Activated naive CD4-positive, alpha-beta T cell treated with anti-CD3 and anti-CD28 coated beads for 36 hours (primary cell): Measurements from ENCODE around the gene SAMD4A. TPM values are rescaled to one million over a fixed set of nuclear protein-coding genes. Genes with fewer than 3 reads are reported as not detected.

ENCODE experiments used
- CTCF ChIA-PET: fragments of 350-600 bp; sonication (Branson Sonifier 250); formaldehyde crosslinking; loops from one replicate; lab custom pipeline; 2021; ENCODE audit warnings: antibody characterized with exemption; lab: Charles Lee
- DNase-seq: peaks from one replicate; pipeline ENCODE4 v3.0.0-alpha.2; 2020
- H3K27ac Mint-ChIP-seq: one replicate; pipeline ENCODE4 v1.8.0; 2021; ENCODE audit warnings: mild to moderate bottlenecking, mixed read lengths
- H3K27me3 Mint-ChIP-seq: one replicate; pipeline ENCODE4 v1.8.0; 2021; ENCODE audit warnings: low read depth, mixed read lengths
- H3K36me3 Mint-ChIP-seq: one replicate; pipeline ENCODE4 v1.8.0; 2021; ENCODE audit warnings: low read depth, mixed read lengths
- H3K4me1 Mint-ChIP-seq: one replicate; pipeline ENCODE4 v1.8.0; 2021; ENCODE audit warnings: low read depth, mixed read lengths
- H3K4me3 Mint-ChIP-seq: one replicate; pipeline ENCODE4 v1.8.0; 2021; ENCODE audit warnings: mild to moderate bottlenecking, moderate library complexity, mixed read lengths
- H3K9me3 Mint-ChIP-seq: one replicate; pipeline ENCODE4 v1.8.0; 2021; ENCODE audit warnings: mixed read lengths
- intact Hi-C: fragments of 100-400 bp; cut with micrococcal nuclease; formaldehyde crosslinking; loops from one replicate; pipeline ENCODE4 v1.15.1; 2023
- total RNA-seq, 2 experiments: library from RNA; stranded (reverse); gene quantifications; one replicate each; pipeline ENCODE4 v1.2.3, GENCODE V29; 2021

The SAMD4A gene
- total RNA-seq, 2 experiments from 2014 or later, result 4.7 to 4.9 TPM

- no peaks in the 10 kb centered on the region for H3K36me3 Mint-ChIP-seq
- H3K27ac Mint-ChIP-seq, result no peak overlapping the region
- H3K27me3 Mint-ChIP-seq, result no peaks in the 10 kb centered on the region
- H3K9me3 Mint-ChIP-seq, result no peaks in the 10 kb centered on the region
- CTCF ChIA-PET, result no interaction called here
- no peak for DNase-seq
- no peak overlapping the region for H3K4me3 Mint-ChIP-seq
- no peaks in the 10 kb centered on the region for H3K4me1 Mint-ChIP-seq
- intact Hi-C loops, result no loop called here
Measured at GRCh38 chr14:54548491-54548890, 18.4 kb upstream of the SAMD4A start.

- Mint-ChIP-seq H3K27ac (no peak overlapping the region), H3K36me3 (no peaks in the 10 kb centered on the region), H3K9me3 (no peaks in the 10 kb centered on the region), H3K4me1 (no peaks in the 10 kb centered on the region), H3K4me3 (no peak overlapping the region), H3K27me3 (no peaks in the 10 kb centered on the region)
- intact Hi-C loops, result no loop called here
- DNase-seq, result no peak
- CTCF ChIA-PET, result interaction anchor here (0.9 kb wide), 1 partner anchor 14 kb away, joined by 3 read pairs; no protein-coding TSS in a partner anchor
Measured at GRCh38 chr14:54549862-54550261, 17.1 kb upstream of the SAMD4A start.

DNA sequence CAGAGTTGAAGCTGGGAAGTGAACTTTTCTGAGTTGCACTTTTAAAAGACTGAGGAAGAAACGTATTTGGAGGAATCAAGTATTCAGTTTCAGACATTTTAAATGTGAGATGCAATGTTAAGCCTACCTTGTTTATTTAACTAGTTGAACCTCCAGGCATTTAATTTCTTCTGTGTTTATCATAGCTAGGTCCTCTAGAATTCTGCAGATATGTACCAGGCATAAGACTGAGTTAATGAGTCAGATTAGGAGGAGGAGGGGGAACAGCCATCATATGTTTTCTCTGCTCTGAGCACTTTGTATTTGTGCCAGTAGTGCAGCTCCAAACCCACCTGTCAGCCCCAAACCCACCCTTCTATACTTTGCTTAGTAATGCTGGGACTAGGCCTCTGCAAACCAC, 16.4 kb upstream of the SAMD4A start:
- Mint-ChIP-seq H3K36me3 (no peaks in the 10 kb centered on the region), H3K27me3 (no peaks in the 10 kb centered on the region), H3K9me3 (no peaks in the 10 kb centered on the region), H3K4me1 (no peaks in the 10 kb centered on the region), H3K4me3 (no peak overlapping the region), H3K27ac (no peak overlapping the region)
- CTCF ChIA-PET, result interaction anchor here (0.9 to 1.1 kb wide), 2 partner anchors 14 to 257 kb away, joined by 3 read pairs; no protein-coding TSS in a partner anchor
- intact Hi-C loops, result no loop called here
- DNase-seq, result no peak

GRCh38 chr14:54554401-54554800, 12.5 kb upstream of the SAMD4A start:
- H3K9me3 Mint-ChIP-seq, result no peaks in the 10 kb centered on the region
- H3K27ac Mint-ChIP-seq, result no peak overlapping the region
- CTCF ChIA-PET, result interaction anchor here (0.6 to 1.6 kb wide), 3 partner anchors 10 to 238 kb away, joined by 4 to 5 read pairs (median 4); no protein-coding TSS in a partner anchor
- H3K4me3 Mint-ChIP-seq, result no peak overlapping the region
- no peaks in the 10 kb centered on the region for H3K4me1 Mint-ChIP-seq
- H3K27me3 Mint-ChIP-seq, result no peaks in the 10 kb centered on the region
- no peaks in the 10 kb centered on the region for H3K36me3 Mint-ChIP-seq
- intact Hi-C loops, result no loop called here
- DNase-seq, result no peak

GRCh38 chr14:54555651-54556050, 11.3 kb upstream of the SAMD4A start:
- Mint-ChIP-seq H3K27me3 (no peaks in the 10 kb centered on the region), H3K9me3 (no peaks in the 10 kb centered on the region), H3K27ac (no peak overlapping the region), H3K4me1 (no peaks in the 10 kb centered on the region), H3K4me3 (no peak overlapping the region), H3K36me3 (no peaks in the 10 kb centered on the region)
- intact Hi-C loops, result no loop called here
- no peak for DNase-seq
- CTCF ChIA-PET, result interaction anchor here (0.6 kb wide), 1 partner anchor 9 kb away, joined by 3 read pairs; no protein-coding TSS in a partner anchor

- CTCF ChIA-PET, result interaction anchor here (0.6 to 1.8 kb wide), 3 partner anchors 218 to 253 kb away, joined by 4 to 5 read pairs (median 4); no protein-coding TSS in a partner anchor
- Mint-ChIP-seq H3K4me3 (no peak overlapping the region), H3K9me3 (no peaks in the 10 kb centered on the region)
Measured at GRCh38 chr14:54556535-54556934, 10.4 kb upstream of the SAMD4A start.

DNA sequence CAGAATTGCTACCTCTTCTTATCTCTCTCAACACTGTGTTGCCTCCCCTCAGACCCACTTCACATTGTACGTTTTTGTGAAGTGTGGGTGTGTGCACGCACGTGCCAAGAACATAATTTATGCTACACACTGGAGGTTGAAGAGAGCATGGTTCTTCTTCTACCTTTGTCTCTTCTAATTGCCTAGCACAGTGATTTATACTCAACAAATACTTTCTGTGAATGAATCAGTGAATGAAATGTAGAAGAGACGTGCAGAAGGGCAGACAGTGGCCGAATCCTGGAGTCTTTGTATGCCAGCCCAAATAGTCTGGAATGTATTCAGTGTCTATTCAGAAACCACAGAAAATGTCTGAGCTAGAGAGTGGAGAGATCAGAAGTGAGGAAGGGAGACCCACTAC, 4.6 kb upstream of the SAMD4A start:
- Mint-ChIP-seq H3K4me1 (peaks cover 7% of the 10 kb centered on the region), H3K36me3 (no peaks in the 10 kb centered on the region), H3K4me3 (no peak overlapping the region), H3K9me3 (no peaks in the 10 kb centered on the region), H3K27ac (no peak overlapping the region), H3K27me3 (no peaks in the 10 kb centered on the region)
- CTCF ChIA-PET, result interaction anchor here (0.9 to 8.4 kb wide), 3 partner anchors 108 to 242 kb away, joined by 3 to 217 read pairs (median 4); no protein-coding TSS in a partner anchor
- intact Hi-C loops, result loop anchor here (2.0 kb wide), 1 partner anchor 196 kb away; no protein-coding TSS in a partner anchor
- DNase-seq, result no peak

More at GRCh38 chr14:54556535-54556934, 10.4 kb upstream of the SAMD4A start:
- no peaks in the 10 kb centered on the region for H3K36me3 Mint-ChIP-seq
- no peaks in the 10 kb centered on the region for H3K4me1 Mint-ChIP-seq
- DNase-seq, result no peak
- H3K27me3 Mint-ChIP-seq, result no peaks in the 10 kb centered on the region
- intact Hi-C loops, result no loop called here
- H3K27ac Mint-ChIP-seq, result no peak overlapping the region

DNA sequence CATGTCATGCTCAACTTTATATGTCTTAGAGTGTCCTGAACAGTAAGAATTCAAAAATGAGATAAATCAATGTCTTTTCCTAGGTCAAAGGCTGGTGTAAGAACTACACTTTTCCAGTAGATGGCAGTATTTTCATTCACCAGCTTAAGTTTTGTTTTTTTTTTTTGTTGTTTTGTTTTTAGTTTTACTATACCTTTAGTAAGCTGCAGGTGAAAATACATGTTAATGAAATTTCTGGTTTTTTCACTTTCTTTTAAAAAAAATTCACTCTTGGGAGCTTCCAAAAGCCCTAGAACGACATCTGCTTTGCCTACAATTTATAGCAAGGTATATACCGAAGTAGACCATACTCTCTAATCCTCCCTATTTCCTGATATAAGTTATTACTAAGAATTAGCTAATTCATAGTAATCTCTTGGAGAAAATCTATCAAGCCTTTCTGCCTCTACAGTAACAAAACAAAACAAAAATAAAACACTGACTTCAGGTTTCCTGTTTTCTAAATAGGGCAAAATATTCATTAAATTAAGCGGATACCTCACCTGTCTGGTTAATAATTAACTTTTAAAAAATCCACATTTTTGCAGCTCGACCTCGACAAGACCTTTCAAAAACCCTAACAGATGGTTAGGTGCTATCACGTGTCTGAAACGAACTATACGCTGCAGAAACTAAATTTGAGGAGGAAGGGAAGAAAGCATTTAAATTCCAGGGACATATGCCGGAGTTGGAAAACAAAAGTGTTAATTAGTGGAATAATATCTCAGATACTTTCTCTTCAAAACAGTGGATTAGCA, 2.7 kb upstream of the SAMD4A start:
- Mint-ChIP-seq H3K27me3 (no peaks in the 10 kb centered on the region), H3K4me3 (peak overlapping the region; percentile 76), H3K36me3 (peaks cover 2% of the 10 kb centered on the region), H3K27ac (no peak overlapping the region), H3K9me3 (no peaks in the 10 kb centered on the region), H3K4me1 (peaks cover 17% of the 10 kb centered on the region)
- intact Hi-C loops, result loop anchor here (1.0 kb wide), 6 partner anchors 55 to 338 kb away; partner anchors contain the start of genes CGRRF1 and GCH1
- CTCF ChIA-PET, result interaction anchor here (0.5 to 8.4 kb wide), 46 partner anchors 9 to 330 kb away, joined by 3 to 217 read pairs (median 4); partner anchors contain the start of gene GMFB
- no peak for DNase-seq

GRCh38 chr14:54564868-54565784, 1.8 kb upstream of the SAMD4A start:
- peak overlapping the region; percentile 76 for H3K4me3 Mint-ChIP-seq

DNA sequence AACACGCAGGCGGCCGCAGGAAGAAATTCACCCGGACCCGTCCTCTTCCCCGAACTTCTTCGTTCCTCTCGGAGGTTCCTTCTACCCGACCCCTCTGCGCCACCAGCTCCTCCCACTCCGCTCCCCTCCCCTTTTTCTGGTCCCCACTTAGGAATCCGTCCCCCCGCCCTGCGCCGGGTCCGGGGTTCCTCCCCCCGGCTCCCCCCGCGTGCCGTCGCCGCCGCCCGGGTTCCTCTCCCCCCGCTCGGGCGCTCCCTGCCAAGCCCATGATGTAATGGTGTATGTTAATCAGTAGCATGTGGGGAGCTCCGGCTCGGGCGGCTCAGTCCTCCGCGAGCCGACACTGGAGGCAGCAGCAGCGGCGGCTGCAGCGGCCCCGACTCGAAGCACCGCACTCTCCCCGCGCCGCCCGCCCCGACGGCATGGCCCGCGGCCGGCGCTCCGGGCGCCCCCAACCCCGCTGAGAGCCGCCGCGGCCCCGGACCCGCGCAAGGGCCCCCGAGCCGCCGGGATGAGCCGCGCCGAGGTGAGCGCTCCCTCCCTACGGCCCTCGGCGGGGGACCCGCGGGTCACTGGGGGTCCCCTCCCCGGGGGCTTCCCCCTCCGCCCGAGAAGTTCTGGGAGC, 1.0 kb upstream of the SAMD4A start:
- CTCF ChIA-PET, result interaction anchor here (0.7 to 8.4 kb wide), 23 partner anchors 11 to 315 kb away, joined by 3 to 217 read pairs (median 4); partner anchors contain the start of gene CGRRF1
- Mint-ChIP-seq H3K27ac (peak overlapping the region; percentile 50), H3K27me3 (no peaks in the 10 kb centered on the region), H3K36me3 (peaks cover 2% of the 10 kb centered on the region), H3K9me3 (no peaks in the 10 kb centered on the region), H3K4me1 (peaks cover 26% of the 10 kb centered on the region), H3K4me3 (peak overlapping the region; percentile 76)
- intact Hi-C loops, result loop anchor here (1.0 to 5.0 kb wide), 6 partner anchors 77 to 461 kb away; partner anchors contain the start of genes CNIH1, SOCS4 and WDHD1
- DNase-seq, result peak; percentile 81

More at GRCh38 chr14:54564868-54565784, 1.8 kb upstream of the SAMD4A start:
- no peaks in the 10 kb centered on the region for H3K27me3 Mint-ChIP-seq
- no peaks in the 10 kb centered on the region for H3K9me3 Mint-ChIP-seq
- H3K4me1 Mint-ChIP-seq, result peaks cover 19% of the 10 kb centered on the region
- DNase-seq, result peak; percentile 68
- H3K27ac Mint-ChIP-seq, result peak overlapping the region; percentile 50
- peaks cover 2% of the 10 kb centered on the region for H3K36me3 Mint-ChIP-seq
- CTCF ChIA-PET, result interaction anchor here (0.6 to 8.4 kb wide), 41 partner anchors 10 to 329 kb away, joined by 3 to 217 read pairs (median 5); partner anchors contain the start of gene GMFB
- intact Hi-C loops, result loop anchor here (1.0 to 5.0 kb wide), 8 partner anchors 56 to 337 kb away; partner anchors contain the start of genes CGRRF1, CNIH1 and GCH1

- Mint-ChIP-seq H3K4me1 (peaks cover 26% of the 10 kb centered on the region), H3K27ac (peak overlapping the region; percentile 79), H3K27me3 (no peaks in the 10 kb centered on the region), H3K9me3 (peaks cover 4% of the 10 kb centered on the region), H3K36me3 (peaks cover 8% of the 10 kb centered on the region), H3K4me3 (peak overlapping the region; percentile 94)
- no peak for DNase-seq
- intact Hi-C loops, result loop anchor here (1.0 to 5.0 kb wide), 3 partner anchors 60 to 315 kb away; no protein-coding TSS in a partner anchor
- CTCF ChIA-PET, result interaction anchor here (0.7 to 8.4 kb wide), 16 partner anchors 10 to 314 kb away, joined by 3 to 217 read pairs (median 5); no protein-coding TSS in a partner anchor
Measured at GRCh38 chr14:54567224-54567638, 303 bp downstream of the SAMD4A start.
